HL-60 (cell line): ENCODE data around the gene CXCR4.

Source experiments
- POLR2AphosphoS5 ChIP-seq: IDR thresholded peaks from 2 replicates; pipeline ENCODE4 v1.6.1; 2012; ENCODE audit warnings: low read depth
- SPI1 ChIP-seq: IDR thresholded peaks from 2 replicates; pipeline ENCODE4 v1.6.1; 2012; ENCODE audit warnings: low read depth, mild to moderate bottlenecking, borderline replicate concordance
- TF ChIP-seq, protein P1 (sequence below): IDR thresholded peaks from one replicate; pipeline ENCODE4 v1.5.1; 2011; ENCODE audit warnings: low read length, control low read depth, inconsistent platforms; ENCODE audit not compliant: insufficient read depth

DNA sequence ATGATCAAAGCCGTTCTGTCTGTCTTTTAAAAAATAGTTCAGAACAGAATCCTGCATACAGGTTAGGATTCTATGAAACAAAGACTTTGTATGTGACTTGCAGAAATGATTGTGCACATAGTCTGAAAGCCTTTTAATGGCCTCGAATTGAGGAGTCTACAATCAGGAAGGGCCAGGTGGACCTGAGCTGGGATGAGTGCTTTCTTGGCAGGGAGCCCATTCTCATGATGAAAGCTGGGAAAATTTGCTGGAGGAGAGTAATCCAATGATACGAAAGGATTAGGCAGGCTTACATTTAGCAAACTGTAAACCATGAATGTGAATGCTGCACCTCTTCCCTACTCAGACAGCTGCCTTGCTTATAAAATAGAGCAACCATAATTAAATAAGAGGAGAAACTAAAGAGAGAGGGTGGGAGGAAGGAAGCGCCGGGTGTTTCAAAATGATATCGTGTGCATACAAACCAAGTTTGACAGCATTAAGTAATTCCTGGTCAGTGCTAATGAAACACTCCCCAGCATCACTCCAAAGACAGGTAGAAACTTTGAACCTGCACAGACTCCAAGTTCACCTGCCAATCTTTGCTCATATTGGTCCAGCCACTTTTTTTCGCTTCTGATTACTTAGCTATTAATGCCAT lies 23.7 kb upstream of the CXCR4 start:
- TF ChIP-seq, protein P1, sequence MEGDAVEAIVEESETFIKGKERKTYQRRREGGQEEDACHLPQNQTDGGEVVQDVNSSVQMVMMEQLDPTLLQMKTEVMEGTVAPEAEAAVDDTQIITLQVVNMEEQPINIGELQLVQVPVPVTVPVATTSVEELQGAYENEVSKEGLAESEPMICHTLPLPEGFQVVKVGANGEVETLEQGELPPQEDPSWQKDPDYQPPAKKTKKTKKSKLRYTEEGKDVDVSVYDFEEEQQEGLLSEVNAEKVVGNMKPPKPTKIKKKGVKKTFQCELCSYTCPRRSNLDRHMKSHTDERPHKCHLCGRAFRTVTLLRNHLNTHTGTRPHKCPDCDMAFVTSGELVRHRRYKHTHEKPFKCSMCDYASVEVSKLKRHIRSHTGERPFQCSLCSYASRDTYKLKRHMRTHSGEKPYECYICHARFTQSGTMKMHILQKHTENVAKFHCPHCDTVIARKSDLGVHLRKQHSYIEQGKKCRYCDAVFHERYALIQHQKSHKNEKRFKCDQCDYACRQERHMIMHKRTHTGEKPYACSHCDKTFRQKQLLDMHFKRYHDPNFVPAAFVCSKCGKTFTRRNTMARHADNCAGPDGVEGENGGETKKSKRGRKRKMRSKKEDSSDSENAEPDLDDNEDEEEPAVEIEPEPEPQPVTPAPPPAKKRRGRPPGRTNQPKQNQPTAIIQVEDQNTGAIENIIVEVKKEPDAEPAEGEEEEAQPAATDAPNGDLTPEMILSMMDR = no peak
- TF ChIP-seq POLR2AphosphoS5 (no peak), SPI1 (no peak; the same call in 1 of the 2 replicates)
